ENCODE results near the gene FUT6. TPM values are rescaled to one million over a fixed set of nuclear protein-coding genes. Genes with fewer than 3 reads are reported as not detected.
"Not testable (repeated sequence)": the region's sequence is repeated elsewhere in the genome, so short reads cannot be mapped to it uniquely, and the experiment has no call there.

FUT6 gene
- total RNA-seq, 4 donors from 2014 or later = 0.25 to 1.4 TPM; not detected in 2

- Histone ChIP-seq H3K36me3 (no peaks in the 10 kb centered on the region), H3K9me3 (no peaks in the 10 kb centered on the region), H3K4me3 (no peak overlapping the region), H3K4me1 (peaks cover 9% of the 10 kb centered on the region), H3K27me3 (peaks cover 23% of the 10 kb centered on the region), H3K27ac (no peak overlapping the region)
- TF ChIP-seq CTCF (IDR thresholded peaks at IDR 0.05) (no peak), POLR2AphosphoS5 (IDR thresholded peaks at IDR 0.05) (no peak), EP300 (IDR thresholded peaks at IDR 0.05) (no peak), POLR2A (IDR thresholded peaks at IDR 0.05) (no peak)
- DNase-seq (ENCODE audit: low spot score in 2 of 2) = no peak
- 15% methylated on average over 12 of the region's 15 CpGs for WGBS
Measured at GRCh38 chr19:5880604-5881078, 41.1 kb upstream of the FUT6 start.

- H3K27ac ChIP-seq = no peak overlapping the region
- WGBS = 52% methylated on average over 5 of the region's 6 CpGs
- no peak overlapping the region for H3K4me3 ChIP-seq
- no peaks in the 10 kb centered on the region for H3K9me3 ChIP-seq
- no peak for TF ChIP-seq EP300 (IDR thresholded peaks at IDR 0.05)
- TF ChIP-seq CTCF (IDR thresholded peaks at IDR 0.05) = no peak
- no peak for TF ChIP-seq POLR2A (IDR thresholded peaks at IDR 0.05)
- no peak for TF ChIP-seq POLR2AphosphoS5 (IDR thresholded peaks at IDR 0.05)
- no peaks in the 10 kb centered on the region for H3K36me3 ChIP-seq
- H3K27me3 ChIP-seq = peaks cover 23% of the 10 kb centered on the region
- H3K4me1 ChIP-seq = peaks cover 9% of the 10 kb centered on the region
- no peak for DNase-seq (ENCODE audit: low spot score in 2 of 2)
Measured at GRCh38 chr19:5880196-5880595, 40.7 kb upstream of the FUT6 start.

- no peak for TF ChIP-seq POLR2A (IDR thresholded peaks at IDR 0.05)
- TF ChIP-seq CTCF (IDR thresholded peaks at IDR 0.05) = no peak
- TF ChIP-seq EP300 (IDR thresholded peaks at IDR 0.05) = no peak
- TF ChIP-seq POLR2AphosphoS5 (IDR thresholded peaks at IDR 0.05) = no peak
- Histone ChIP-seq H3K4me1 (peaks cover 9% of the 10 kb centered on the region), H3K27me3 (peaks cover 23% of the 10 kb centered on the region), H3K36me3 (no peaks in the 10 kb centered on the region), H3K27ac (no peak overlapping the region), H3K4me3 (no peak overlapping the region), H3K9me3 (no peaks in the 10 kb centered on the region)
- no peak for DNase-seq (ENCODE audit: low spot score in 2 of 2)
- WGBS = 81% methylated on average over 9 of the region's 9 CpGs
Measured at GRCh38 chr19:5877882-5878281, 38.4 kb upstream of the FUT6 start.

- Histone ChIP-seq H3K4me1 (peaks cover 9% of the 10 kb centered on the region), H3K27me3 (peaks cover 23% of the 10 kb centered on the region), H3K36me3 (no peaks in the 10 kb centered on the region), H3K9me3 (no peaks in the 10 kb centered on the region), H3K4me3 (no peak overlapping the region), H3K27ac (no peak overlapping the region)
- no peak for DNase-seq (ENCODE audit: low spot score in 2 of 2)
- TF ChIP-seq CTCF (IDR thresholded peaks at IDR 0.05) (no peak), POLR2A (IDR thresholded peaks at IDR 0.05) (no peak)
- WGBS = 88% methylated on average over 8 of the region's 8 CpGs
Measured at GRCh38 chr19:5877427-5877826, 37.9 kb upstream of the FUT6 start.

GRCh38 chr19:5874496-5874895 is 35.0 kb upstream of the FUT6 start:
- H3K4me1 ChIP-seq; H3K27ac ChIP-seq; H3K4me3 ChIP-seq; H3K9me3 ChIP-seq; DNase-seq (ENCODE audit: low spot score in 2 of 2); H3K36me3 ChIP-seq; H3K27me3 ChIP-seq: not testable (repeated sequence)
- 64% methylated on average over 7 of the region's 7 CpGs for WGBS

- no peak for DNase-seq (ENCODE audit: low spot score in 2 of 2)
- H3K4me3 ChIP-seq = no peak overlapping the region
- H3K9me3 ChIP-seq = no peaks in the 10 kb centered on the region
- TF ChIP-seq CTCF (IDR thresholded peaks at IDR 0.05) = no peak
- TF ChIP-seq POLR2AphosphoS5 (IDR thresholded peaks at IDR 0.05) = no peak
- TF ChIP-seq POLR2A (IDR thresholded peaks at IDR 0.05) = no peak
- no peak for TF ChIP-seq EP300 (IDR thresholded peaks at IDR 0.05)
- H3K27ac ChIP-seq = no peak overlapping the region
- H3K27me3 ChIP-seq = peaks cover under 1% of the 10 kb centered on the region
- no peaks in the 10 kb centered on the region for H3K36me3 ChIP-seq
- 94% methylated on average over 12 of the region's 12 CpGs for WGBS
- no peaks in the 10 kb centered on the region for H3K4me1 ChIP-seq
Measured at GRCh38 chr19:5873617-5874199, 34.2 kb upstream of the FUT6 start.
